SJCRH30 (cell line): ENCODE results near the gene ODAD3. TPM values are rescaled to one million over a fixed set of nuclear protein-coding genes. Genes with fewer than 3 reads are reported as not detected.

Source experiments
- total RNA-seq: library from RNA; depleted of rRNA; stranded (reverse); fragments of >200 nt; shearing (Covaris generic); gene quantifications from 2 replicates; pipeline ENCODE4 v1.2.3, GENCODE V29; 2014; rRNA removed

The ODAD3 gene
- total RNA-seq, 1 experiment from 2014 or later, result 0.22 TPM

Other genes with a start within 250 kb of the ODAD3 start
- 86.1 and 98.4 TPM in 2 replicates for gene KANK2, start 237.6 kb downstream of the ODAD3 start, total RNA-seq
- gene ANGPTL8, start 195.5 kb downstream of the ODAD3 start, total RNA-seq, result not detected in 2 replicates
- 15.2 and 18.3 TPM in 2 replicates for gene DOCK6, start 172.6 kb downstream of the ODAD3 start, total RNA-seq
- gene TSPAN16, start 139.0 kb downstream of the ODAD3 start, total RNA-seq, result not detected in 2 replicates
- gene RAB3D, start 95.5 kb downstream of the ODAD3 start, total RNA-seq, result 0.58 and 0.83 TPM in 2 replicates
- 38.8 and 39.5 TPM in 2 replicates for gene TMEM205, start 88.9 kb downstream of the ODAD3 start, total RNA-seq
- gene CCDC159, start 88.6 kb downstream of the ODAD3 start, total RNA-seq, result not detected in 2 replicates
- gene PLPPR2, start 79.7 kb downstream of the ODAD3 start, total RNA-seq, result 0.10 and 0.59 TPM in 2 replicates
- gene SWSAP1, start 60.5 kb downstream of the ODAD3 start, total RNA-seq, result 1.2 and 2.4 TPM in 2 replicates
- gene EPOR, start 50.8 kb downstream of the ODAD3 start, total RNA-seq, result 8.4 and 9.9 TPM in 2 replicates
- not detected in 2 replicates for gene RGL3, start 15.8 kb downstream of the ODAD3 start, total RNA-seq
- gene PRKCSH, start 514 bp upstream of the ODAD3 start, total RNA-seq, result 136 and 164 TPM in 2 replicates
- not detected in 2 replicates for gene ELAVL3, start 45.9 kb upstream of the ODAD3 start, total RNA-seq
- 2.8 and 3.5 TPM in 2 replicates for gene ZNF653, start 70.7 kb upstream of the ODAD3 start, total RNA-seq
- 22.3 and 22.6 TPM in 2 replicates for gene ECSIT, start 94.0 kb upstream of the ODAD3 start, total RNA-seq
- 1.4 TPM in 2 replicates for gene CNN1, start 103.7 kb upstream of the ODAD3 start, total RNA-seq
- 37.3 and 38.1 TPM in 2 replicates for gene ELOF1, start 124.1 kb upstream of the ODAD3 start, total RNA-seq
- 0.75 and 2.4 TPM in 2 replicates for gene ACP5, start 142.5 kb upstream of the ODAD3 start, total RNA-seq
- gene ZNF627, start 162.4 kb upstream of the ODAD3 start, total RNA-seq, result 11.8 and 13.4 TPM in 2 replicates